Activated naive CD8-positive, alpha-beta T cell treated with anti-CD3 and anti-CD28 coated beads, Interleukin-2, amount 10 ng/mL, durations not matched to agents 7 days and 5 days (primary cell): ENCODE data around the gene IFI44L. TPM values are rescaled to one million over a fixed set of nuclear protein-coding genes. Genes with fewer than 3 reads are reported as not detected.

Experiments
- ATAC-seq: fragments of 150-1000 bp; cut with Tn5 transposase; one replicate; pipeline ENCODE4 v1.10.0; 2021; ENCODE audit warnings: low read depth, moderate library complexity
- POLR2A ChIA-PET: fragments of 350-600 bp; sonication (Branson Sonifier 250); formaldehyde crosslinking; loops from one replicate; lab custom pipeline; 2021; ENCODE audit warnings: antibody characterized with exemption; lab: Charles Lee
- DNase-seq: peaks from one replicate; pipeline ENCODE4 v3.0.0; 2021
- H3K27ac Mint-ChIP-seq: one replicate; pipeline ENCODE4 v1.8.0; 2022; ENCODE audit warnings: mild to moderate bottlenecking, mixed read lengths
- H3K27me3 Mint-ChIP-seq: one replicate; pipeline ENCODE4 v1.8.0; 2022; ENCODE audit warnings: mild to moderate bottlenecking, moderate library complexity, mixed read lengths
- H3K36me3 Mint-ChIP-seq: one replicate; pipeline ENCODE4 v1.8.0; 2021; ENCODE audit warnings: mild to moderate bottlenecking, mixed read lengths
- H3K4me1 Mint-ChIP-seq: one replicate; pipeline ENCODE4 v1.8.0; 2021; ENCODE audit warnings: mixed read lengths
- H3K4me3 Mint-ChIP-seq: one replicate; pipeline ENCODE4 v1.8.0; 2022; ENCODE audit warnings: mild to moderate bottlenecking, moderate library complexity, mixed read lengths
- H3K9me3 Mint-ChIP-seq: one replicate; pipeline ENCODE4 v1.8.0; 2021; ENCODE audit warnings: mixed read lengths
- total RNA-seq, 2 experiments: library from RNA; stranded (reverse); gene quantifications; one replicate each; pipeline ENCODE4 v1.2.3, GENCODE V29; 2021

Gene IFI44L
- total RNA-seq, 2 experiments from 2014 or later = 278 to 290 TPM

GRCh38 chr1:78649628-78650027 is 29.4 kb downstream of the IFI44L start, which contains the start of gene IFI44:
IFI44 (plus strand) TSS chr1:78649831; CDS start chr1:78650196, 365 bp downstream.
- Mint-ChIP-seq H3K27me3 (no peaks in the 10 kb centered on the region), H3K4me1 (peaks cover 56% of the 10 kb centered on the region), H3K4me3 (peak within 1 kb of the TSS; percentile 97), H3K9me3 (peaks cover 13% of the 10 kb centered on the region), H3K36me3 (peaks cover 73% of the 10 kb centered on the region), H3K27ac (peak within 1 kb of the TSS; percentile 96)
- DNase-seq (peak; percentile 48), ATAC-seq (peak; percentile 78)
- POLR2A ChIA-PET = interaction anchor here (0.9 to 6.1 kb wide), 8 partner anchors 9 to 671 kb away, joined by 3 to 100 read pairs (median 4); partner anchors contain the start of genes DNAJB4, FUBP1 and IFI44L

GRCh38 chr1:78650114-78650660 is 29.9 kb downstream of the IFI44L start:
- Mint-ChIP-seq H3K36me3 (peaks cover 72% of the 10 kb centered on the region), H3K27ac (peak overlapping the region; percentile 96), H3K27me3 (no peaks in the 10 kb centered on the region), H3K4me3 (peak overlapping the region; percentile 97), H3K9me3 (peaks cover 13% of the 10 kb centered on the region), H3K4me1 (peaks cover 54% of the 10 kb centered on the region)
- DNase-seq (no peak), ATAC-seq (no peak)
- POLR2A ChIA-PET = interaction anchor here (0.9 to 6.1 kb wide), 8 partner anchors 9 to 672 kb away, joined by 3 to 100 read pairs (median 4); partner anchors contain the start of genes DNAJB4, FUBP1 and IFI44L

- ATAC-seq = peak; percentile 48
- DNase-seq = peak; percentile 50
- Mint-ChIP-seq H3K27ac (peak overlapping the region; percentile 96), H3K27me3 (no peaks in the 10 kb centered on the region), H3K4me1 (peaks cover 51% of the 10 kb centered on the region), H3K36me3 (peaks cover 71% of the 10 kb centered on the region), H3K9me3 (peaks cover 13% of the 10 kb centered on the region), H3K4me3 (peak overlapping the region; percentile 97)
- POLR2A ChIA-PET = interaction anchor here (1.0 to 1.5 kb wide), 5 partner anchors 15 to 31 kb away, joined by 3 to 24 read pairs (median 6); partner anchors contain the start of gene IFI44L
Measured at GRCh38 chr1:78651241-78651640, 31.0 kb downstream of the IFI44L start.

- ATAC-seq = no peak
- Mint-ChIP-seq H3K27me3 (no peaks in the 10 kb centered on the region), H3K27ac (peak overlapping the region; percentile 96), H3K36me3 (peaks cover 64% of the 10 kb centered on the region), H3K4me1 (peaks cover 46% of the 10 kb centered on the region), H3K4me3 (peak overlapping the region; percentile 97), H3K9me3 (peaks cover 12% of the 10 kb centered on the region)
- DNase-seq = no peak
- POLR2A ChIA-PET = interaction anchor here (1.0 to 1.8 kb wide), 4 partner anchors 12 to 32 kb away, joined by 3 to 14 read pairs (median 4); partner anchors contain the start of gene IFI44L
Measured at GRCh38 chr1:78652019-78652560, 31.8 kb downstream of the IFI44L start.

- Mint-ChIP-seq H3K4me3 (no peak overlapping the region), H3K27ac (peak overlapping the region; percentile 18), H3K4me1 (peaks cover 54% of the 10 kb centered on the region), H3K27me3 (no peaks in the 10 kb centered on the region), H3K9me3 (no peaks in the 10 kb centered on the region), H3K36me3 (peaks cover 65% of the 10 kb centered on the region)
- ATAC-seq (no peak), DNase-seq (no peak)
- POLR2A ChIA-PET = interaction anchor here (1.1 to 1.4 kb wide), 2 partner anchors 9 to 33 kb away, joined by 3 read pairs; partner anchors contain the start of gene IFI44
Measured at GRCh38 chr1:78658901-78659300, 38.7 kb downstream of the IFI44L start.

- peaks cover 29% of the 10 kb centered on the region for H3K4me1 Mint-ChIP-seq
- no peaks in the 10 kb centered on the region for H3K27me3 Mint-ChIP-seq
- peaks cover 58% of the 10 kb centered on the region for H3K36me3 Mint-ChIP-seq
- no peak overlapping the region for H3K27ac Mint-ChIP-seq
- POLR2A ChIA-PET = no interaction called here
- no peak for ATAC-seq
- DNase-seq = no peak
- H3K4me3 Mint-ChIP-seq = no peak overlapping the region
- no peaks in the 10 kb centered on the region for H3K9me3 Mint-ChIP-seq
Measured at GRCh38 chr1:78663923-78664322, 43.7 kb downstream of the IFI44L start.

- ATAC-seq (peak; percentile 41), DNase-seq (no peak)
- H3K4me1 Mint-ChIP-seq = peaks cover 24% of the 10 kb centered on the region
- no peaks in the 10 kb centered on the region for H3K9me3 Mint-ChIP-seq
- H3K4me3 Mint-ChIP-seq = no peak overlapping the region
- no peak overlapping the region for H3K27ac Mint-ChIP-seq
- POLR2A ChIA-PET = interaction anchor here (1.9 to 2.3 kb wide), 2 partner anchors 38 to 45 kb away, joined by 4 to 13 read pairs; partner anchors contain the start of gene IFI44L
- peaks cover 57% of the 10 kb centered on the region for H3K36me3 Mint-ChIP-seq
- H3K27me3 Mint-ChIP-seq = no peaks in the 10 kb centered on the region
Measured at GRCh38 chr1:78664763-78665162, 44.5 kb downstream of the IFI44L start.

- DNase-seq (no peak), ATAC-seq (peak; percentile 24)
- Mint-ChIP-seq H3K4me3 (no peak overlapping the region), H3K36me3 (peaks cover 56% of the 10 kb centered on the region), H3K4me1 (peaks cover 24% of the 10 kb centered on the region), H3K27ac (no peak overlapping the region), H3K27me3 (no peaks in the 10 kb centered on the region), H3K9me3 (no peaks in the 10 kb centered on the region)
- POLR2A ChIA-PET = interaction anchor here (1.0 to 2.6 kb wide), 5 partner anchors 15 to 46 kb away, joined by 3 to 13 read pairs (median 4); partner anchors contain the start of gene IFI44L
Measured at GRCh38 chr1:78665809-78666208, 45.6 kb downstream of the IFI44L start.

GRCh38 chr1:78667939-78668338 is 47.7 kb downstream of the IFI44L start:
- no peak overlapping the region for H3K4me3 Mint-ChIP-seq
- POLR2A ChIA-PET = interaction anchor here (2.6 kb wide), 1 partner anchor 45 kb away, joined by 11 read pairs; no protein-coding TSS in a partner anchor
- no peak overlapping the region for H3K27ac Mint-ChIP-seq
- DNase-seq = no peak
- H3K9me3 Mint-ChIP-seq = no peaks in the 10 kb centered on the region
- peaks cover 24% of the 10 kb centered on the region for H3K4me1 Mint-ChIP-seq
- peaks cover 54% of the 10 kb centered on the region for H3K36me3 Mint-ChIP-seq
- no peaks in the 10 kb centered on the region for H3K27me3 Mint-ChIP-seq
- ATAC-seq = no peak

GRCh38 chr1:78668427-78668826 is 48.2 kb downstream of the IFI44L start:
- no peaks in the 10 kb centered on the region for H3K9me3 Mint-ChIP-seq
- no peak overlapping the region for H3K27ac Mint-ChIP-seq
- peaks cover 49% of the 10 kb centered on the region for H3K36me3 Mint-ChIP-seq
- no peaks in the 10 kb centered on the region for H3K27me3 Mint-ChIP-seq
- ATAC-seq (no peak), DNase-seq (no peak)
- no peak overlapping the region for H3K4me3 Mint-ChIP-seq
- POLR2A ChIA-PET = no interaction called here
- H3K4me1 Mint-ChIP-seq = peaks cover 22% of the 10 kb centered on the region

- Mint-ChIP-seq H3K27ac (peak overlapping the region; percentile 17), H3K36me3 (peaks cover 32% of the 10 kb centered on the region), H3K4me3 (no peak overlapping the region), H3K27me3 (no peaks in the 10 kb centered on the region), H3K9me3 (no peaks in the 10 kb centered on the region), H3K4me1 (peaks cover 25% of the 10 kb centered on the region)
- ATAC-seq = no peak
- no peak for DNase-seq
- POLR2A ChIA-PET = interaction anchor here (0.6 to 2.9 kb wide), 3 partner anchors 34 to 53 kb away, joined by 3 to 11 read pairs (median 3); partner anchors contain the start of gene IFI44L
Measured at GRCh38 chr1:78672428-78672827, 52.2 kb downstream of the IFI44L start.

- no peak for DNase-seq
Measured at GRCh38 chr1:78673120-78673519, 52.9 kb downstream of the IFI44L start.

GRCh38 chr1:78676347-78676982 is 56.2 kb downstream of the IFI44L start:
- Mint-ChIP-seq H3K27ac (no peak overlapping the region), H3K9me3 (peaks cover 4% of the 10 kb centered on the region), H3K4me3 (no peak overlapping the region), H3K36me3 (peaks cover 26% of the 10 kb centered on the region), H3K4me1 (peaks cover 27% of the 10 kb centered on the region), H3K27me3 (no peaks in the 10 kb centered on the region)
- POLR2A ChIA-PET = interaction anchor here (0.7 to 1.2 kb wide), 2 partner anchors 57 to 363 kb away, joined by 4 to 7 read pairs; partner anchors contain the start of gene IFI44L
- DNase-seq = no peak
- no peak for ATAC-seq

More at GRCh38 chr1:78673120-78673519, 52.9 kb downstream of the IFI44L start:
- peak; percentile 59 for ATAC-seq
- peaks cover 32% of the 10 kb centered on the region for H3K4me1 Mint-ChIP-seq
- peaks cover 37% of the 10 kb centered on the region for H3K36me3 Mint-ChIP-seq
- no peaks in the 10 kb centered on the region for H3K27me3 Mint-ChIP-seq
- H3K4me3 Mint-ChIP-seq = no peak overlapping the region
- H3K9me3 Mint-ChIP-seq = no peaks in the 10 kb centered on the region
- POLR2A ChIA-PET = interaction anchor here (1.6 to 2.9 kb wide), 2 partner anchors 51 to 53 kb away, joined by 3 to 11 read pairs; partner anchors contain the start of gene IFI44L
- H3K27ac Mint-ChIP-seq = no peak overlapping the region
